Neural cell (in vitro differentiated cells): ENCODE measurements around the gene SSTR5. TPM values are rescaled to one million over a fixed set of nuclear protein-coding genes. Genes with fewer than 3 reads are reported as not detected.

ENCODE experiments used
- H2AFZ ChIP-seq: fragments of 200-600, 300-800 bp; sonication (generic), shearing (Covaris generic); 2 replicates; pipeline ENCODE4 v1.6.0; 2014; ENCODE audit warnings: low read depth, mild to moderate bottlenecking, antibody characterized with exemption, low read length, moderate library complexity
- H3F3A ChIP-seq: fragments of 200-600 bp; shearing (Covaris generic); 2 replicates; pipeline ENCODE4 v1.6.1; 2016; ENCODE audit warnings: mild to moderate bottlenecking, moderate library complexity, mixed read lengths, antibody characterized with exemption, low read length; ENCODE audit not compliant: insufficient read depth, poor library complexity, severe bottlenecking
- H3K27ac ChIP-seq: fragments of 200-600, 300-800 bp; sonication (generic), shearing (Covaris generic); 2 replicates; pipeline ENCODE4 v1.5.1; 2014; ENCODE audit warnings: mild to moderate bottlenecking, low read length, moderate library complexity
- H3K27me3 ChIP-seq: fragments of 300-800, 200-600 bp; sonication (generic), shearing (Covaris generic); 2 replicates; pipeline ENCODE4 v1.6.0; 2014; ENCODE audit warnings: mild to moderate bottlenecking, low read depth, low read length, moderate library complexity; ENCODE audit not compliant: insufficient read depth
- H3K36me3 ChIP-seq: fragments of 300-800, 200-600 bp; sonication (generic), shearing (Covaris generic); 2 replicates; pipeline ENCODE4 v1.5.1; 2014; ENCODE audit warnings: mild to moderate bottlenecking, antibody characterized with exemption, low read length, moderate library complexity; ENCODE audit not compliant: insufficient read depth
- H3K4me2 ChIP-seq: fragments of 300-800, 200-600 bp; sonication (generic), shearing (Covaris generic); 2 replicates; pipeline ENCODE4 v1.6.0; 2014; ENCODE audit warnings: mild to moderate bottlenecking, low read length
- H3K4me3 ChIP-seq: fragments of 300-800, 200-600 bp; sonication (generic), shearing (Covaris generic); 2 replicates; pipeline ENCODE4 v1.5.1; 2014; ENCODE audit warnings: mild to moderate bottlenecking, low read length, moderate library complexity
- H3K79me2 ChIP-seq: fragments of 200-600 bp; shearing (Covaris generic); replicated peaks from 2 replicates; pipeline ENCODE4 v1.6.0; 2014; ENCODE audit warnings: mild to moderate bottlenecking, low read length, moderate library complexity; ENCODE audit not compliant: insufficient read depth
- H3K9ac ChIP-seq: fragments of 300-800, 200-600 bp; sonication (generic), shearing (Covaris generic); 2 replicates; pipeline ENCODE4 v1.6.1; 2016; ENCODE audit warnings: mild to moderate bottlenecking, low read length, mixed read lengths
- H3K9me2 ChIP-seq: fragments of 200-600 bp; shearing (Covaris generic); 2 replicates; pipeline ENCODE4 v1.6.1; 2016; ENCODE audit warnings: mild to moderate bottlenecking, low read length, mixed read lengths; ENCODE audit not compliant: insufficient read depth
- H3K9me3 ChIP-seq: fragments of 200-600, 300-800 bp; sonication (generic), shearing (Covaris generic); 2 replicates; pipeline ENCODE4 v1.6.1; 2016; ENCODE audit warnings: mild to moderate bottlenecking, mixed run types, low read length, moderate library complexity, mixed read lengths
- H4K20me1 ChIP-seq: fragments of 200-600 bp; shearing (Covaris generic); 2 replicates; pipeline ENCODE4 v1.6.1; 2016; ENCODE audit warnings: mild to moderate bottlenecking, mixed run types; ENCODE audit not compliant: insufficient read depth
- CTCF ChIP-seq: fragments of 450-650 bp; IDR thresholded peaks from 2 replicates; pipeline ENCODE4 v1.5.1; 2014; ENCODE audit warnings: antibody characterized with exemption, mild to moderate bottlenecking, moderate library complexity; ENCODE audit not compliant: poor library complexity, severe bottlenecking
- EP300 ChIP-seq: fragments of 450-650 bp; conservative IDR thresholded peaks from 2 replicates; pipeline ENCODE4 v1.6.1; 2014; ENCODE audit warnings: antibody characterized with exemption, mild to moderate bottlenecking, moderate library complexity; ENCODE audit not compliant: poor library complexity, severe bottlenecking
- EZH2 ChIP-seq: fragments of 200-600, 300-800 bp; shearing (Covaris generic), sonication (generic); IDR thresholded peaks from 2 replicates; pipeline ENCODE4 v1.6.1; 2014; ENCODE audit warnings: antibody characterized with exemption, low read length, borderline replicate concordance, mild to moderate bottlenecking; ENCODE audit not compliant: insufficient read depth, poor library complexity, severe bottlenecking
- MXI1 ChIP-seq: fragments of 450-650 bp; conservative IDR thresholded peaks from 2 replicates; pipeline ENCODE4 v1.6.1; 2014; ENCODE audit warnings: antibody characterized with exemption, mild to moderate bottlenecking; ENCODE audit not compliant: poor library complexity, severe bottlenecking
- POLR2AphosphoS5 ChIP-seq: IDR thresholded peaks from 2 replicates; pipeline ENCODE4 v1.6.1; 2012
- RAD21 ChIP-seq: fragments of 450-650 bp; conservative IDR thresholded peaks from 2 replicates; pipeline ENCODE4 v1.6.1; 2014; ENCODE audit warnings: antibody characterized with exemption, mild to moderate bottlenecking, moderate library complexity
- SMC3 ChIP-seq: fragments of 450-650 bp; conservative IDR thresholded peaks from 2 replicates; pipeline ENCODE4 v1.6.1; 2014; ENCODE audit warnings: antibody characterized with exemption, mild to moderate bottlenecking, moderate library complexity; ENCODE audit not compliant: poor library complexity
- TAF1 ChIP-seq: IDR thresholded peaks from 2 replicates; pipeline ENCODE4 v1.6.1; 2012; ENCODE audit warnings: low read depth
- polyA plus RNA-seq: library from polyadenylated mRNA; depleted of rRNA; stranded (reverse); fragments of >200 nt; gene quantifications from 2 replicates; pipeline ENCODE4 v1.2.3, GENCODE V29; 2014
- TF ChIP-seq, protein P1 (sequence below): IDR thresholded peaks from 2 replicates; pipeline ENCODE4 v1.6.1; 2012; ENCODE audit warnings: borderline replicate concordance

Gene SSTR5
- polyA plus RNA-seq, 1 donor from 2014 or later, result not detected

- TF ChIP-seq EZH2 (no peak), RAD21 (no peak), SMC3 (no peak), EP300 (no peak)
- TF ChIP-seq, protein P1, sequence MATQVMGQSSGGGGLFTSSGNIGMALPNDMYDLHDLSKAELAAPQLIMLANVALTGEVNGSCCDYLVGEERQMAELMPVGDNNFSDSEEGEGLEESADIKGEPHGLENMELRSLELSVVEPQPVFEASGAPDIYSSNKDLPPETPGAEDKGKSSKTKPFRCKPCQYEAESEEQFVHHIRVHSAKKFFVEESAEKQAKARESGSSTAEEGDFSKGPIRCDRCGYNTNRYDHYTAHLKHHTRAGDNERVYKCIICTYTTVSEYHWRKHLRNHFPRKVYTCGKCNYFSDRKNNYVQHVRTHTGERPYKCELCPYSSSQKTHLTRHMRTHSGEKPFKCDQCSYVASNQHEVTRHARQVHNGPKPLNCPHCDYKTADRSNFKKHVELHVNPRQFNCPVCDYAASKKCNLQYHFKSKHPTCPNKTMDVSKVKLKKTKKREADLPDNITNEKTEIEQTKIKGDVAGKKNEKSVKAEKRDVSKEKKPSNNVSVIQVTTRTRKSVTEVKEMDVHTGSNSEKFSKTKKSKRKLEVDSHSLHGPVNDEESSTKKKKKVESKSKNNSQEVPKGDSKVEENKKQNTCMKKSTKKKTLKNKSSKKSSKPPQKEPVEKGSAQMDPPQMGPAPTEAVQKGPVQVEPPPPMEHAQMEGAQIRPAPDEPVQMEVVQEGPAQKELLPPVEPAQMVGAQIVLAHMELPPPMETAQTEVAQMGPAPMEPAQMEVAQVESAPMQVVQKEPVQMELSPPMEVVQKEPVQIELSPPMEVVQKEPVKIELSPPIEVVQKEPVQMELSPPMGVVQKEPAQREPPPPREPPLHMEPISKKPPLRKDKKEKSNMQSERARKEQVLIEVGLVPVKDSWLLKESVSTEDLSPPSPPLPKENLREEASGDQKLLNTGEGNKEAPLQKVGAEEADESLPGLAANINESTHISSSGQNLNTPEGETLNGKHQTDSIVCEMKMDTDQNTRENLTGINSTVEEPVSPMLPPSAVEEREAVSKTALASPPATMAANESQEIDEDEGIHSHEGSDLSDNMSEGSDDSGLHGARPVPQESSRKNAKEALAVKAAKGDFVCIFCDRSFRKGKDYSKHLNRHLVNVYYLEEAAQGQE, result no peak
- no peak overlapping the region for H3K27ac ChIP-seq
- no peak overlapping the region for H3K9ac ChIP-seq
Measured at GRCh38 chr16:1028524-1029258, 43.9 kb upstream of the SSTR5 start.

DNA sequence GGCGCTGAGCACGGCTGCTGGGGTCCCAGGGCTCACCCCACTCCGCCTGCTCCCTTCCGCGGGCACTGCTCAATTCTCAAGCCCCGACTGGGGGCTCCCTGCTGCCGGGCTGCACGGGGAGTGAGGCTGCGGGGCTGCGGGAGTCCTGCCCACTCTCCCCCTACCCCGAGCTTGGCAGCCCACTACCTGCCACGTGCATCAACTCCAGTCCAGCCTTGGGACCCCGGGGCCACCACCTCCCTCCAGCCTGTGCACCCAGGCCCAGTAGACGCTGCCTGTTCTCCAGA lies 43.3 kb upstream of the SSTR5 start:
- TF ChIP-seq TAF1 (no peak), MXI1 (no peak), RAD21 (no peak), CTCF (no peak), SMC3 (no peak), EZH2 (no peak), POLR2AphosphoS5 (no peak), EP300 (no peak)
- TF ChIP-seq, protein P1, result no peak

More at GRCh38 chr16:1028524-1029258, 43.9 kb upstream of the SSTR5 start:
- Histone ChIP-seq H3K4me2 (no peak overlapping the region), H3K79me2 (no peaks in the 10 kb centered on the region), H3K4me3 (no peak overlapping the region), H3K36me3 (no peaks in the 10 kb centered on the region), H3F3A (no peaks in the 10 kb centered on the region), H3K27me3 (no peaks in the 10 kb centered on the region), H3K9me3 (no peaks in the 10 kb centered on the region), H3K9me2 (no peaks in the 10 kb centered on the region), H2AFZ (no peak overlapping the region), H4K20me1 (no peaks in the 10 kb centered on the region)

More for the DNA sequence above, 43.3 kb upstream of the SSTR5 start:
- H3K4me2 ChIP-seq, result no peak overlapping the region
- H3F3A ChIP-seq, result no peaks in the 10 kb centered on the region
- no peaks in the 10 kb centered on the region for H3K27me3 ChIP-seq
- no peak overlapping the region for H3K9ac ChIP-seq
- no peak overlapping the region for H3K27ac ChIP-seq
- H4K20me1 ChIP-seq, result no peaks in the 10 kb centered on the region
- no peak overlapping the region for H3K4me3 ChIP-seq
- no peaks in the 10 kb centered on the region for H3K9me3 ChIP-seq
- no peaks in the 10 kb centered on the region for H3K79me2 ChIP-seq
- H2AFZ ChIP-seq, result no peak overlapping the region
- no peaks in the 10 kb centered on the region for H3K9me2 ChIP-seq
- no peaks in the 10 kb centered on the region for H3K36me3 ChIP-seq
